22Rv1 (cell line): ENCODE measurements around the gene TDO2.

Source experiments
- H3K27ac ChIP-seq: fragments of 450-650 bp; 2 replicates; pipeline ENCODE4 v1.5.1; 2017
- ZFX ChIP-seq: fragments of 450-650 bp; IDR thresholded peaks from 2 replicates; pipeline ENCODE4 v1.6.1; 2017; ENCODE audit warnings: antibody characterized with exemption, borderline replicate concordance
- TF ChIP-seq, protein P1 (sequence below): fragments of 450-650 bp; IDR thresholded peaks from 2 replicates; pipeline ENCODE4 v1.5.1; 2017; ENCODE audit warnings: mild to moderate bottlenecking

The TDO2 gene

DNA sequence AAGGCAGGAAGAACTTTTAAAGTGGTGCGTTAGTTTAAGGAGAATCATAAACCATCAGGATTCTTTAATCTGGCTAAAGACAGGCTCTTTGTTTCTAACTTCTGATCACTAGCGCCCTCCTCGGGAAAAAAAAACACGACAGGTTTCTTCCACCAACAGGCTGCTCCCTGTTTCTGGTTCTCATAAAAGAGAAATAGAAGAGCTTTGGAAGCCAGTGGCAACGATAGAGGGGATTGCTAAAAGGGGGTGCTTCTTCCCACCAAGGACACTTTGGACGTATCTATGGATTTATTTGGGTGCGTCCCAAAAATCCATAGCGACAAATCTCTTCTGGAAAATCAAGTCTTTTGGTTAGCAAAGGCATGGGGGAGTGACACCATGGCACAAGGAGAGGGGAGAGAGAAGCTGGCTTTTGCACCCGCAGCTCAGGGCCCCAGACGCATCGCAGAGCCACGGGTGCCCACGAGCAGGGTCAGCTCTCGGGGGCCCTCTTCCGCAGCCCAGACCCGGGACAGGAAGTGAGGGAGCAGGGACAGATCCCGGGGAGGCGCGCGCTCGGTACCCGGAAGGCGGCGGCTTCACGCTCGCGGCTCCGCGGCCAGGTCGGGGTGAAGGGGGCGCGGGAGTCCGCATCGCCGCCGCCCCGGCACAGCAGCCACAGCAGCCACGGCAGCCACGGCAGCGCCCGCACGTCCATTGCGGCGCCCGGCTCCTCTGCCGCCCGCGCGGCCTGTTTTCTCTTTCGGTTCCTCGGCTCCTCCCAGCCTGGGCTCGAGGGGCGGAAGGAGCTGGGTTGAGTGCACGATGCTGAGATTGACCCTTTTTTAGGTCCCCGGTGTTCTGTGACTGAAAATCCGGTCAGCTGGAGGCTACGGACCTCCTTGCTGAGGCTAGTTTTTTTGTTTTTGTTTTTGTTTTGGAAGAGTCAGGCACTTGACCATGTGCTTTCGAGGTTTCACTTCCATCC is 49.9 kb downstream of the TDO2 start, which contains the start of gene CTSO:
Gene CTSO (minus strand): TSS at position 716 of the 967 bp plus-strand sequence. CDS start 19 bp downstream, at position 697.
- TF ChIP-seq, protein P1, sequence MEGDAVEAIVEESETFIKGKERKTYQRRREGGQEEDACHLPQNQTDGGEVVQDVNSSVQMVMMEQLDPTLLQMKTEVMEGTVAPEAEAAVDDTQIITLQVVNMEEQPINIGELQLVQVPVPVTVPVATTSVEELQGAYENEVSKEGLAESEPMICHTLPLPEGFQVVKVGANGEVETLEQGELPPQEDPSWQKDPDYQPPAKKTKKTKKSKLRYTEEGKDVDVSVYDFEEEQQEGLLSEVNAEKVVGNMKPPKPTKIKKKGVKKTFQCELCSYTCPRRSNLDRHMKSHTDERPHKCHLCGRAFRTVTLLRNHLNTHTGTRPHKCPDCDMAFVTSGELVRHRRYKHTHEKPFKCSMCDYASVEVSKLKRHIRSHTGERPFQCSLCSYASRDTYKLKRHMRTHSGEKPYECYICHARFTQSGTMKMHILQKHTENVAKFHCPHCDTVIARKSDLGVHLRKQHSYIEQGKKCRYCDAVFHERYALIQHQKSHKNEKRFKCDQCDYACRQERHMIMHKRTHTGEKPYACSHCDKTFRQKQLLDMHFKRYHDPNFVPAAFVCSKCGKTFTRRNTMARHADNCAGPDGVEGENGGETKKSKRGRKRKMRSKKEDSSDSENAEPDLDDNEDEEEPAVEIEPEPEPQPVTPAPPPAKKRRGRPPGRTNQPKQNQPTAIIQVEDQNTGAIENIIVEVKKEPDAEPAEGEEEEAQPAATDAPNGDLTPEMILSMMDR, result peak; percentile 72
- no peak for TF ChIP-seq ZFX

DNA sequence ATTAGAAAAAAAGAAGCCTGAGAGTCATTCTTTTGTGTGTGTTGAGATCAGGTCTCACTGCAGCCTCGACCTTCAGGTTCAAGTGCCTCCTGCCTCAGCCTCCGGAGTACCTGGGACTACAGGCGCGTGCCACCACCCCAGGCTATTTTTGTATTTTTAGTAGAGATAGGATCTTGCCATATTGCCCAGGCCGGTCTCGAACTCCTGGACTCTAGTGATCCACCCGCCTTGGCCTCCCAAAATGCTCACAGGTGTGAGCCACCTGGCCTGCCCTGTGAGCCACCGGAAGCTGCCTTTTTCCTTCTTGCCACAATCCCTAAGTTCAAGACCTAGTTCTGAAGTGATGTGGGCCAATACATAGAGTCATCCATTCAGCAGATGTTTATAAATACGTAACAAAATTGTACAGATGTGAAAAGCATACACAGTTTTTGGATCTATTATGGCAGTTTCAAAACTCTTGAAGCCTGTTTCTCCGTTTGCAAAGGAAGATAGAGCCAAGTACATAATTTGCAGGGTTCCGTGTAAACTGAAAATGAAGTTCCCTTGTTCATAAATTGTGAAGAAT is 50.7 kb downstream of the TDO2 start:
- H3K27ac ChIP-seq, result peak overlapping the region; percentile 61
- no peak for TF ChIP-seq ZFX
- TF ChIP-seq, protein P1, result no peak

More for the DNA sequence above, 49.9 kb downstream of the TDO2 start, which contains the start of gene CTSO:
- H3K27ac ChIP-seq, result peak within 1 kb of the TSS; percentile 61

DNA sequence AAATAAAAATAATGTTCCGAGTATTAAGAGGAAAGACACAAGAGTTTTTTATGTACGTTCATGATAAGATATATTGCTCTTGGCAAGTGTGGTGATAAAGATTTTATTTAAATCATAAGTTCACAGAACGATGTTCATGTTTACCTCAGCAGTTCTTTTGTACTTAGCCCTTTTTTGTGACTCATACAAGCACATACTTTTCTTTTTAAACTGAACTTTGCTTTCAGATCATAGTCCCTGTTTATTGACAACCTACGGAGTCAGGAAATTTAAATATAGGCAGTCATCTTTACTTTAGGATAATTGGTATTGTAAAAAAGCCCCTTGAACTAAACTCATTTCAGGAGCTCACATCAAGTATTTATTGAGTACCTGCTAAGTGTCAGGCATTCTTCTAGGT is 51.4 kb downstream of the TDO2 start:
- no peak overlapping the region for H3K27ac ChIP-seq
- TF ChIP-seq, protein P1, result no peak
- TF ChIP-seq ZFX, result no peak

DNA sequence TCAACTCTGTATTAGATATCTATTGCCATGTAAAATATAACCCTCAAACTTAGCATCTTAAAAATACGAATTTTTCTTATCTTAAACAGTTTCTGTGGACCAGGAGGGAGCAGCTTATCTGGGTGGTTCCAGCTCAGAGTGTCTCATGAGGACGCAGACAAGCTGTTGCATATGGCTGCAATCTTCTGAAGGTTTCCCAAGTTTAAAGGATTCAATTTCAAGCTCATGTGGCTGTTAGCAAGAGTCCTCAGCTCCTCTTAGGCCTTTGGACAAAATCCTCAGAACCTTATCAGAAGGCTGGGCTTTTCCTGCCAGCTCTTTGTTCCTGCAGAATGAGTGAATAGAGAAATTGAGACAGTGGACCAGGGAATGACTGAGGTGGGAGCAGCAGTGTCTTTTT is 53.0 kb downstream of the TDO2 start:
- no peak overlapping the region for H3K27ac ChIP-seq
- no peak for TF ChIP-seq ZFX
- TF ChIP-seq, protein P1, result no peak

DNA sequence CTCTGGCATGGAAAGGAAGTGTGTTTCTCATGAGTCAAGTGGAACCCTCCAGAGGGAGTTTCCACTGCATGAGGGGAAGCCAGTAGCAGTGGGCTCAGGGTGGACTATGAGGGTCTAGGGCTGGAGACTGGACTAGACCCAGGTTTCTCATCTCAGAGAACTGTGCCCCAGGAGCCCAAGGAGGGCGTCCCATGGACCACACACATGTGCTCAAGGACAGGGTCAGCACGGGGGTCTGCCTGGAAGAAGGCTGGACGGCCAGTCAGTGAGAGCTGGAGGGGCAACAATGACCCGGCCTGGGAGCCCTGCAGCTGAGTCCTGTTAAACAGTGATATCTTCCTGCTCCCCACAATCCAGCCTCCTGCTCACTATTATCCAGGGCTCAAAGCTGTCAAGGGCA is 55.9 kb downstream of the TDO2 start:
- TF ChIP-seq, protein P1, result no peak
- TF ChIP-seq ZFX, result no peak

DNA sequence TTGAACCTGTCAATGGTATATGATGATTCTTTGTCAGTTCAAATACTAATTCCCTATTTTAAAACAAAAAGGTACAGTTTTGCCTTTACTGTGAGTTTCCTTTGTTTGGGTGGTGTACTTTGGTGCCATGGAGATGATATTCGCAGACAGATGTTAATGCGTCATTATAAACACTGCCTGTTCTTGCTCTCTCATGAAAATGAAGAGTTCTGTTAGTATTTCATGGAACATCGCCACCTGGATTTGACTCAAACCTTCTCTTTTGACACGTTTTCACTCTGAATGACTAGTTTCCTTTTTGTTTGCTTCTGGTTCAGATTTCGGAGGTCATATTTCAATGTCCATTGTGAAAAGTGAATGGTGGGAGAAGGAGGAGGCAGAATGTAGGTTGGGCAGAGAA is 57.0 kb downstream of the TDO2 start:
- TF ChIP-seq, protein P1, result no peak
- TF ChIP-seq ZFX, result no peak
- no peak overlapping the region for H3K27ac ChIP-seq

More for the DNA sequence above, 55.9 kb downstream of the TDO2 start:
- no peak overlapping the region for H3K27ac ChIP-seq

DNA sequence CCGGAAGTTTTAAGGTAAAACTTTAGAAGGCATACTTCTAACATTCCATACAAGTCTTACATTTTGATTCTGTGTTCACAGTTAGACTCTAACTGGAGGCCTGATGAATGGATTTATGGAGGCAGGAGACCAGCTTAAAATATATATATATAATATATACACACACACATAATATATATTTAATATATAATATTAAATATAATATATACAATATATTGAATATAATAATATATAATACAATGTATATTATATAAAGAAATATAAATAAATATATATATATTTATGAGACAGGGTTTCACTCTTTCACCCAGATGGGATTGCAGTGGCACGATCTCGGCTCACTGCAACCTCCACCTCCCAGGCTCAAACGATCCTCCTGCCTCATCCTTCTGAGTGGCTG is 58.1 kb downstream of the TDO2 start:
- no peak overlapping the region for H3K27ac ChIP-seq
- no peak for TF ChIP-seq ZFX
- TF ChIP-seq, protein P1, result no peak
